IMR-90 (cell line): Measurements from ENCODE around the gene SLC22A14. TPM values are rescaled to one million over a fixed set of nuclear protein-coding genes. Genes with fewer than 3 reads are reported as not detected.

Experiments
- ATAC-seq: fragments of 200-7000 bp; cut with Tn5 transposase; 2 replicates; pipeline ENCODE4 v1.9.1; 2020; ENCODE audit warnings: low read depth, mild to moderate bottlenecking, moderate library complexity
- BruUV-seq: library from RNA; stranded (reverse); fragments of 400-500 nt; replicated peaks from 2 replicates; lab custom pipeline; 2021; lab: Mats Ljungman, UMichigan
- CTCF ChIA-PET: fragments of 300-600 bp; formaldehyde crosslinking; extraction: SDS; loops from one replicate; lab custom pipeline; 2021; ENCODE audit warnings: antibody characterized with exemption; lab: Yijun Ruan, JAX
- POLR2A ChIA-PET: fragments of 300-600 bp; sonication (Branson Sonifier 250); formaldehyde crosslinking; loops from one replicate; lab custom pipeline; 2022; ENCODE audit warnings: antibody characterized with exemption; ENCODE audit not compliant: unreplicated experiment; lab: Charles Lee
- DNase-seq: peaks from one replicate; pipeline ENCODE4 v3.0.0; 2013
- H2AFZ ChIP-seq: replicated peaks from 2 replicates; pipeline ENCODE3; 2013; ENCODE audit warnings: low read length, mild to moderate bottlenecking; ENCODE audit not compliant: poor library complexity
- H2AK5ac ChIP-seq: 2 replicates; pipeline ENCODE4 v1.6.1; 2013; ENCODE audit warnings: low read depth, low read length, inconsistent platforms
- H2AK9ac ChIP-seq: replicated peaks from 2 replicates; pipeline ENCODE3; 2013; ENCODE audit warnings: mild to moderate bottlenecking, low read depth, low read length, moderate library complexity; ENCODE audit not compliant: poor library complexity
- H2BK120ac ChIP-seq: 2 replicates; pipeline ENCODE4 v1.6.1; 2013; ENCODE audit warnings: low read depth, low read length, inconsistent platforms
- H2BK15ac ChIP-seq: 3 replicates; pipeline ENCODE4 v1.6.1; 2013; ENCODE audit warnings: low read depth, low read length, inconsistent platforms
- H2BK20ac ChIP-seq: 2 replicates; pipeline ENCODE4 v1.6.1; 2013; ENCODE audit warnings: low read depth, mild to moderate bottlenecking, inconsistent platforms, low read length, moderate library complexity
- H2BK5ac ChIP-seq: 2 replicates; pipeline ENCODE4 v1.6.1; 2013; ENCODE audit warnings: mild to moderate bottlenecking, low read depth, low read length, inconsistent platforms; ENCODE audit not compliant: poor library complexity, severe bottlenecking
- H3K14ac ChIP-seq: replicated peaks from 2 replicates; pipeline ENCODE4 v1.6.1; 2013; ENCODE audit warnings: low read depth, low read length, inconsistent platforms
- H3K18ac ChIP-seq: 2 replicates; pipeline ENCODE4 v1.6.1; 2013; ENCODE audit warnings: low read depth, low read length, control low read depth
- H3K23ac ChIP-seq: 2 replicates; pipeline ENCODE4 v1.6.1; 2013; ENCODE audit warnings: low read depth, low read length, inconsistent platforms
- H3K27ac ChIP-seq: 2 replicates; pipeline ENCODE4 v1.5.1; 2013; ENCODE audit warnings: mild to moderate bottlenecking, control low read depth, low read length; ENCODE audit not compliant: insufficient read depth
- H3K27me3 ChIP-seq: 2 replicates; pipeline ENCODE4 v1.6.1; 2013; ENCODE audit warnings: low read length; ENCODE audit not compliant: control insufficient read depth, insufficient read depth
- H3K36me3 ChIP-seq: 2 replicates; pipeline ENCODE4 v1.6.1; 2013; ENCODE audit warnings: low read length, mixed read lengths; ENCODE audit not compliant: control insufficient read depth, insufficient read depth
- H3K4ac ChIP-seq: 2 replicates; pipeline ENCODE4 v1.6.1; 2013; ENCODE audit warnings: low read depth, low read length, inconsistent platforms
- H3K4me1 ChIP-seq: 2 replicates; pipeline ENCODE4 v1.6.1; 2013; ENCODE audit warnings: low read length, mixed read lengths; ENCODE audit not compliant: control insufficient read depth, insufficient read depth
- H3K4me2 ChIP-seq: 2 replicates; pipeline ENCODE4 v1.6.1; 2013; ENCODE audit warnings: low read depth, mild to moderate bottlenecking, control low read depth, low read length, moderate library complexity
- H3K4me3 ChIP-seq: 2 replicates; pipeline ENCODE4 v1.5.1; 2013; ENCODE audit warnings: low read depth, mild to moderate bottlenecking, control low read depth, low read length, moderate library complexity; ENCODE audit not compliant: insufficient read depth
- H3K56ac ChIP-seq: 2 replicates; pipeline ENCODE4 v1.6.1; 2013; ENCODE audit warnings: low read length, inconsistent platforms; ENCODE audit not compliant: insufficient read depth; ENCODE audit errors: extremely low read depth
- H3K79me1 ChIP-seq, 2 experiments: 2 replicates each; pipeline ENCODE4 v1.6.1; 2013; ENCODE audit warnings: low read length in 2 of 2, inconsistent platforms in 1 of 2, low read depth in 1 of 2
- H3K9ac ChIP-seq: 2 replicates; pipeline ENCODE4 v1.6.1; 2013; ENCODE audit warnings: low read depth, low read length, control low read depth
- H3K9me1 ChIP-seq: 2 replicates; pipeline ENCODE4 v1.6.1; 2013; ENCODE audit warnings: low read length, inconsistent platforms; ENCODE audit not compliant: insufficient read depth
- H3K9me3 ChIP-seq: 2 replicates; pipeline ENCODE4 v1.6.1; 2013; ENCODE audit warnings: low read length; ENCODE audit not compliant: control insufficient read depth, insufficient read depth
- H4K20me1 ChIP-seq: 2 replicates; pipeline ENCODE4 v1.6.1; 2013; ENCODE audit warnings: low read length, inconsistent platforms; ENCODE audit not compliant: insufficient read depth
- H4K5ac ChIP-seq: 2 replicates; pipeline ENCODE4 v1.6.1; 2013; ENCODE audit warnings: mild to moderate bottlenecking, low read depth, low read length, control low read depth
- H4K8ac ChIP-seq, 2 experiments: 2 replicates each; pipeline ENCODE4 v1.6.1; 2013; ENCODE audit warnings: low read depth in 2 of 2, low read length in 2 of 2, control low read depth in 1 of 2, inconsistent platforms in 1 of 2
- H4K91ac ChIP-seq: 2 replicates; pipeline ENCODE4 v1.6.1; 2013; ENCODE audit warnings: low read depth, low read length, inconsistent platforms; ENCODE audit not compliant: insufficient read depth
- BHLHE40 ChIP-seq: fragments of 150-350 bp; IDR thresholded peaks from 2 replicates; pipeline ENCODE4 v1.6.1; 2016; ENCODE audit warnings: mild to moderate bottlenecking, low read depth, low read length
- CEBPB ChIP-seq: IDR thresholded peaks from 2 replicates; pipeline ENCODE4 v1.6.1; 2012; ENCODE audit warnings: low read depth, low read length, improper control_type of control experiment
- CHD1 ChIP-seq: IDR thresholded peaks from 2 replicates; pipeline ENCODE4 v1.6.1; 2012; ENCODE audit warnings: low read depth, low read length, improper control_type of control experiment
- ELK1 ChIP-seq: fragments of 150-350 bp; IDR thresholded peaks from 2 replicates; pipeline ENCODE4 v1.6.1; 2016; ENCODE audit warnings: low read depth, mild to moderate bottlenecking, low read length, moderate library complexity, borderline replicate concordance
- FOS ChIP-seq: fragments of 150-350 bp; IDR thresholded peaks from 2 replicates; pipeline ENCODE4 v1.6.1; 2016; ENCODE audit warnings: low read depth, low read length
- MAFK ChIP-seq: IDR thresholded peaks from 2 replicates; pipeline ENCODE4 v1.6.1; 2012; ENCODE audit warnings: low read depth, low read length, improper control_type of control experiment
- MAZ ChIP-seq: IDR thresholded peaks from 2 replicates; pipeline ENCODE4 v1.6.1; 2012; ENCODE audit warnings: low read depth, mild to moderate bottlenecking, low read length, improper control_type of control experiment, moderate library complexity, borderline replicate concordance
- MXI1 ChIP-seq: IDR thresholded peaks from 2 replicates; pipeline ENCODE4 v1.6.1; 2012; ENCODE audit warnings: low read depth, mild to moderate bottlenecking, low read length, moderate library complexity, borderline replicate concordance
- POLR2A ChIP-seq: IDR thresholded peaks from 2 replicates; pipeline ENCODE4 v1.6.1; 2012; ENCODE audit warnings: mild to moderate bottlenecking, low read depth, low read length
- RAD21 ChIP-seq: IDR thresholded peaks from 2 replicates; pipeline ENCODE4 v1.6.1; 2012; ENCODE audit warnings: low read length, improper control_type of control experiment
- RCOR1 ChIP-seq: IDR thresholded peaks from 2 replicates; pipeline ENCODE4 v1.6.1; 2012; ENCODE audit warnings: mild to moderate bottlenecking, low read length, improper control_type of control experiment; ENCODE audit not compliant: insufficient replicate concordance
- RFX5 ChIP-seq: IDR thresholded peaks from 2 replicates; pipeline ENCODE4 v1.8.0; 2012; ENCODE audit warnings: low read depth, mild to moderate bottlenecking, low read length, moderate library complexity
- SMC3 ChIP-seq: fragments of 150-350 bp; IDR thresholded peaks from 2 replicates; pipeline ENCODE4 v1.6.1; 2016; ENCODE audit warnings: low read depth, mild to moderate bottlenecking, antibody characterized with exemption, low read length, moderate library complexity
- USF2 ChIP-seq: fragments of 150-350 bp; IDR thresholded peaks from 2 replicates; pipeline ENCODE4 v1.6.1; 2017; ENCODE audit warnings: mild to moderate bottlenecking, antibody characterized with exemption, low read length, low read depth
- WGBS, 2 experiments: methylation state at CpG; one replicate each; pipeline versions ENCODE4 v1.1.5 to v1.1.7; 2013; ENCODE audit warnings: missing lambda C conversion rate in 2 of 2; ENCODE audit not compliant: insufficient read length in 1 of 2; ENCODE audit errors: extremely low coverage in 2 of 2; 5-methylcytosine and 5-hydroxymethylcytosine counted together
- dilution Hi-C: fragments of 300-500 bp; cut with HindIII; formaldehyde crosslinking; loops from one replicate; pipeline ENCODE4 v1.14.3; 2018; ENCODE audit warnings: low sequenced_read_pairs; ENCODE audit not compliant: unreplicated experiment
- in situ Hi-C: fragments of 300-500 bp; cut with MboI; formaldehyde crosslinking; loops from 3 replicates; pipeline ENCODE4 v1.14.3; 2019; ENCODE audit warnings: low sequenced_read_pairs, inconsistent platforms, mixed read lengths
- intact Hi-C: fragments of 100-400 bp; cut with micrococcal nuclease; formaldehyde crosslinking; loops from 2 replicates; pipeline ENCODE4 v1.10.0; 2022
- polyA plus RNA-seq, 3 experiments: library from polyadenylated mRNA; depleted of rRNA; stranded (reverse); fragments of >200 nt; gene quantifications; 2 replicates each; pipeline ENCODE4 v1.2.3, GENCODE V29; 2012; ENCODE audit warnings: low replicate concordance in 1 of 3
- total RNA-seq: library from RNA; depleted of rRNA; stranded (reverse); fragments of >200 nt; gene quantifications from 2 replicates; pipeline ENCODE4 v1.2.3, GENCODE V29; 2012

The SLC22A14 gene
- total and polyA plus RNA-seq, 2 of the 4 experiments (the other 2 are of a cell fraction), result under 0.01 to 0.07 TPM

GRCh38 chr3:38347421-38348200, 65.5 kb downstream of the SLC22A14 start:
- H3K4ac ChIP-seq, result no peak overlapping the region; the same call in 1 of the 2 replicates
- no peak overlapping the region for H2AK5ac ChIP-seq
- peak overlapping the region; percentile 1 for H2AK9ac ChIP-seq
- H3K36me3 ChIP-seq, result no peaks in the 10 kb centered on the region
- H4K91ac ChIP-seq, result no peak overlapping the region
- H3K18ac ChIP-seq, result no peak overlapping the region
- H3K4me3 ChIP-seq, result peak overlapping the region; percentile 83
- H3K14ac ChIP-seq, result no peak overlapping the region
- no peak overlapping the region for H2BK120ac ChIP-seq
- no peak overlapping the region for H3K9ac ChIP-seq
- H3K23ac ChIP-seq, result no peak overlapping the region
- H3K4me1 ChIP-seq, result no peaks in the 10 kb centered on the region
- H2BK20ac ChIP-seq, result no peak overlapping the region
- H3K56ac ChIP-seq, result no peak overlapping the region
- H4K5ac ChIP-seq, result no peak overlapping the region
- no peaks in the 10 kb centered on the region for H4K20me1 ChIP-seq
- intact Hi-C loops (loop anchor here (2.0 to 5.0 kb wide), 4 partner anchors 45 to 495 kb away; no protein-coding TSS in a partner anchor), in situ Hi-C loops (loop anchor here (5.0 to 10.0 kb wide), 2 partner anchors 135 to 223 kb away; no protein-coding TSS in a partner anchor), dilution Hi-C loops (no loop called here)
- ATAC-seq, result no peak
- CTCF ChIA-PET, result interaction anchor here (1.4 to 2.7 kb wide), 3 partner anchors 40 to 132 kb away, joined by 3 to 20 read pairs (median 4); no protein-coding TSS in a partner anchor
- POLR2A ChIA-PET, result no interaction called here
- DNase-seq, result no peak
- peak overlapping the region; percentile 99 for H2AFZ ChIP-seq
- no peak overlapping the region for H2BK5ac ChIP-seq
- peaks cover 7% of the 10 kb centered on the region; the same call in 1 of the 2 replicates for H3K9me1 ChIP-seq
- H3K9me3 ChIP-seq, result no peaks in the 10 kb centered on the region
- no peaks in the 10 kb centered on the region for H3K27me3 ChIP-seq
- peak overlapping the region in 1 of 2 experiments; percentile 51; a peak in 1 of 4 replicates for H4K8ac ChIP-seq
- H3K27ac ChIP-seq, result no peak overlapping the region
- H2BK15ac ChIP-seq, result no peak overlapping the region
- peak overlapping the region; percentile 80; the same call in 1 of the 2 replicates for H3K4me2 ChIP-seq
- peaks cover 6 to 16% of the 10 kb centered on the region in 2 experiments; a peak in 3 of 4 replicates for H3K79me1 ChIP-seq
- no TSS peak for BruUV-seq
- WGBS, 2 experiments, result 66% methylated on average over 7 of the region's 19 CpGs; no CpG with 5 or more reads in 1 of the 2 experiments
- TF ChIP-seq SMC3 (no peak), MAZ (no peak), CHD1 (no peak), USF2 (no peak), POLR2A (no peak), RFX5 (no peak), MXI1 (no peak), BHLHE40 (no peak), RCOR1 (no peak), FOS (no peak), CEBPB (no peak), RAD21 (no peak), ELK1 (no peak), MAFK (no peak)
